ENCODE measurements around the gene TRANK1. TPM values are rescaled to one million over a fixed set of nuclear protein-coding genes. Genes with fewer than 3 reads are reported as not detected.

Gene TRANK1
- total RNA-seq, 1 experiment from 2014 or later, result 0.58 TPM

DNA sequence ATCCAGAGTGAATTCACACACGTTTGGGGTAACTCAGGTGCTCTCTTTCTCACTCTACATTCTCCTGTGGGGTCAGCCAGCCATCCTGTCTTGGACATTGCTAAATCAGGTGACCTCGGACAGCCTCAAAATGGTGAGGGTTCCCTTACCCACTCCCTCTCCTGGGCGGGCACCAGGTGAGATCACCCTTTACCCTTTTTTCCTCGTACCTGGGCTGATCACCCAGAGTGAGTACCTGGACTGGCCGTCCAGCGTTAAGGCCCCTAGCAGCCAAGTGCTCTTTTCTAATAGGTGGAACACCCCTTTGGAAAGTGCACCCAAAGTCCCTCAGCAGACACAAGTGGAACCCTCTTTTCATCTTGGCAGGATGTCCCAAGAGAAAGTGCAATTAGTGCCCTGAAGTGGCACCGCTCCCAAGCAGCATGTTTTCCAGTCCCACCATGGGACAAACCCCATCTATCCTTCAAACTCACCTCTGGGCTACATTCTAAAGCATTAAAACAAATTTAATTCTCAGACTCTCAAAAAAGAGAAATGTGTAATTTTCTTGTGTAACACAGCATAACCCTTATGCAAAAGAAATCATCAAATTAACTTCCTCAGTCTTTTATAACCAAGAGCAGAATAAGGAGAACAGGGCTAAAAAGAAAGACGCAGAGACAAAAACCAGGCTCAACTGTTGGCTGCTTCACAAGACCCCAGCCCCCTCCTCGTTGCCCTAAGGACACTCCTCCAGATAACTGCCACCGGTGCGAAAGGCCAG lies 20.7 kb downstream of the TRANK1 start:
- Histone ChIP-seq H3K27ac (ENCODE audit: low read length) (no peak overlapping the region), H2AFZ (ENCODE audit: low read length) (no peak overlapping the region), H4K20me1 (ENCODE audit: low read length) (no peaks in the 10 kb centered on the region), H3K9me3 (ENCODE audit: low read length) (peaks cover 6% of the 10 kb centered on the region; the same call in 1 of the 2 replicates), H3K9me2 (replicated peaks; ENCODE audit: low read length) (no peaks in the 10 kb centered on the region), H3K9ac (ENCODE audit: low read length) (no peak overlapping the region), H3K4me3 (ENCODE audit: low read length) (no peak overlapping the region), H3F3A (ENCODE audit: low read length, unreplicated experiment) (no peaks in the 10 kb centered on the region), H3K4me2 (ENCODE audit: low read length) (no peak overlapping the region), H3K36me3 (ENCODE audit: low read depth, low read length) (0 out of 2 replicates have a peak, but pooled peaks cover 4% of the 10 kb centered on the region), H3K79me2 (ENCODE audit: low read length) (no peaks in the 10 kb centered on the region), H3K4me1 (ENCODE audit: insufficient read depth, low read length) (no peaks in the 10 kb centered on the region), H3K27me3 (ENCODE audit: low read length) (no peaks in the 10 kb centered on the region)
- no TSS peak for BruUV-seq (replicated peaks)
- no peak for ATAC-seq
- ChIA-PET CTCF (no interaction called here), POLR2A (ENCODE audit: unreplicated experiment) (no interaction called here)
- intact Hi-C loops (cut with micrococcal nuclease), result no loop called here
- TF ChIP-seq, protein P1, sequence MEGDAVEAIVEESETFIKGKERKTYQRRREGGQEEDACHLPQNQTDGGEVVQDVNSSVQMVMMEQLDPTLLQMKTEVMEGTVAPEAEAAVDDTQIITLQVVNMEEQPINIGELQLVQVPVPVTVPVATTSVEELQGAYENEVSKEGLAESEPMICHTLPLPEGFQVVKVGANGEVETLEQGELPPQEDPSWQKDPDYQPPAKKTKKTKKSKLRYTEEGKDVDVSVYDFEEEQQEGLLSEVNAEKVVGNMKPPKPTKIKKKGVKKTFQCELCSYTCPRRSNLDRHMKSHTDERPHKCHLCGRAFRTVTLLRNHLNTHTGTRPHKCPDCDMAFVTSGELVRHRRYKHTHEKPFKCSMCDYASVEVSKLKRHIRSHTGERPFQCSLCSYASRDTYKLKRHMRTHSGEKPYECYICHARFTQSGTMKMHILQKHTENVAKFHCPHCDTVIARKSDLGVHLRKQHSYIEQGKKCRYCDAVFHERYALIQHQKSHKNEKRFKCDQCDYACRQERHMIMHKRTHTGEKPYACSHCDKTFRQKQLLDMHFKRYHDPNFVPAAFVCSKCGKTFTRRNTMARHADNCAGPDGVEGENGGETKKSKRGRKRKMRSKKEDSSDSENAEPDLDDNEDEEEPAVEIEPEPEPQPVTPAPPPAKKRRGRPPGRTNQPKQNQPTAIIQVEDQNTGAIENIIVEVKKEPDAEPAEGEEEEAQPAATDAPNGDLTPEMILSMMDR (conservative IDR thresholded peaks at IDR 0.05; ENCODE audit: low read depth, low read length), result no peak
- TF ChIP-seq EZH2phosphoT487 (IDR thresholded peaks at IDR 0.05; ENCODE audit: borderline replicate concordance, low read length) (no peak), EZH2 (IDR thresholded peaks at IDR 0.05; ENCODE audit: low read length, unreplicated experiment) (no peak)
- no peak for DNase-seq

DNA sequence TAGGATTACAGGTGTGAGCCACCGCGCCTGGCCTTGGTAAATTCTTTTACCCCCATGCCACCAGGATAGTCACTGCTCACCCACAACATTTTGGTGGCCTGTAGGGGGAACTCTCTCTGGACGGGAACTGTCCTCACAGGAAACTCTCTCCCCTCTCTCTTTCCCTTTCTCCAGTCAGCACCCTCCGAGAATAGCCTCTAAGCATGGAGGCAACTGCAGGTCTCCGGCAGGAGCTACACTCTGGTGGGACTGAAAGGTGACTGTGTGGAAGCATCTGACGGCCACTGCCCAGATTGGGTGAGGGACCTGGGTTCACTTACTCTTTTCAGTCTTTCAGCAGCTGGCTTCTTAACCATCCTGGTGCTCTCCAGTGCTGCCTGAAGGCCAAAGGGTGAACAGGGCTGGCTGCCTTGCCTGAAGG lies 21.3 kb downstream of the TRANK1 start:
- ChIA-PET POLR2A (ENCODE audit: unreplicated experiment) (no interaction called here), CTCF (no interaction called here)
- no peaks in the 10 kb centered on the region for H3K27me3 ChIP-seq (ENCODE audit: low read length)
- H3K9ac ChIP-seq (ENCODE audit: low read length), result no peak overlapping the region
- H2AFZ ChIP-seq (ENCODE audit: low read length), result no peak overlapping the region
- H3K9me3 ChIP-seq (ENCODE audit: low read length), result peaks cover 6% of the 10 kb centered on the region; the same call in 1 of the 2 replicates
- H3K4me1 ChIP-seq (ENCODE audit: insufficient read depth, low read length), result no peaks in the 10 kb centered on the region
- no peaks in the 10 kb centered on the region for H3K9me2 ChIP-seq (replicated peaks; ENCODE audit: low read length)
- DNase-seq (no peak), ATAC-seq (no peak)
- TF ChIP-seq EZH2 (IDR thresholded peaks at IDR 0.05; ENCODE audit: low read length, unreplicated experiment) (no peak), EZH2phosphoT487 (IDR thresholded peaks at IDR 0.05; ENCODE audit: borderline replicate concordance, low read length) (no peak)
- TF ChIP-seq, protein P1 (conservative IDR thresholded peaks at IDR 0.05; ENCODE audit: low read depth, low read length), result no peak; the same call in 1 of the 2 replicates
- H3K4me3 ChIP-seq (ENCODE audit: low read length), result no peak overlapping the region
- H3F3A ChIP-seq (ENCODE audit: low read length, unreplicated experiment), result no peaks in the 10 kb centered on the region
- H3K36me3 ChIP-seq (ENCODE audit: low read depth, low read length), result 0 out of 2 replicates have a peak, but pooled peaks cover 4% of the 10 kb centered on the region
- no peak overlapping the region for H3K4me2 ChIP-seq (ENCODE audit: low read length)
- BruUV-seq (replicated peaks), result no TSS peak
- intact Hi-C loops (cut with micrococcal nuclease), result no loop called here
- H3K79me2 ChIP-seq (ENCODE audit: low read length), result no peaks in the 10 kb centered on the region
- H4K20me1 ChIP-seq (ENCODE audit: low read length), result no peaks in the 10 kb centered on the region
- no peak overlapping the region for H3K27ac ChIP-seq (ENCODE audit: low read length)
